AG04449 (cell line): ENCODE data around the gene DAB2IP.

ENCODE experiments used
- CTCF ChIA-PET: fragments of 350-600 bp; formaldehyde crosslinking; extraction: SDS; loops from one replicate; lab custom pipeline; 2021; ENCODE audit warnings: antibody characterized with exemption; lab: Yijun Ruan, JAX
- POLR2A ChIA-PET: fragments of 400-600, 350-600 bp; formaldehyde crosslinking; extraction: SDS; loops from one replicate; lab custom pipeline; 2020; ENCODE audit warnings: antibody characterized with exemption, inconsistent platforms; lab: Yijun Ruan, JAX
- DNase-seq: peaks from one replicate; pipeline ENCODE4 v3.0.0-alpha.2; 2010; ENCODE audit warnings: low read depth, low spot score
- H3K4me3 ChIP-seq: 2 replicates; pipeline ENCODE4 v1.5.1; 2011; ENCODE audit warnings: low read depth, mild to moderate bottlenecking, control low read depth, low read length
- TF ChIP-seq, protein P1 (sequence below): IDR thresholded peaks from one replicate; pipeline ENCODE4 v1.5.1; 2011; ENCODE audit warnings: mild to moderate bottlenecking, moderate library complexity, low read length, control low read depth, inconsistent platforms; ENCODE audit not compliant: insufficient read depth; ENCODE audit errors: missing control alignments

DAB2IP gene

GRCh38 chr9:121731090-121731489, 79.7 kb downstream of the DAB2IP start:
- CTCF ChIA-PET, result no interaction called here
- TF ChIP-seq, protein P1, sequence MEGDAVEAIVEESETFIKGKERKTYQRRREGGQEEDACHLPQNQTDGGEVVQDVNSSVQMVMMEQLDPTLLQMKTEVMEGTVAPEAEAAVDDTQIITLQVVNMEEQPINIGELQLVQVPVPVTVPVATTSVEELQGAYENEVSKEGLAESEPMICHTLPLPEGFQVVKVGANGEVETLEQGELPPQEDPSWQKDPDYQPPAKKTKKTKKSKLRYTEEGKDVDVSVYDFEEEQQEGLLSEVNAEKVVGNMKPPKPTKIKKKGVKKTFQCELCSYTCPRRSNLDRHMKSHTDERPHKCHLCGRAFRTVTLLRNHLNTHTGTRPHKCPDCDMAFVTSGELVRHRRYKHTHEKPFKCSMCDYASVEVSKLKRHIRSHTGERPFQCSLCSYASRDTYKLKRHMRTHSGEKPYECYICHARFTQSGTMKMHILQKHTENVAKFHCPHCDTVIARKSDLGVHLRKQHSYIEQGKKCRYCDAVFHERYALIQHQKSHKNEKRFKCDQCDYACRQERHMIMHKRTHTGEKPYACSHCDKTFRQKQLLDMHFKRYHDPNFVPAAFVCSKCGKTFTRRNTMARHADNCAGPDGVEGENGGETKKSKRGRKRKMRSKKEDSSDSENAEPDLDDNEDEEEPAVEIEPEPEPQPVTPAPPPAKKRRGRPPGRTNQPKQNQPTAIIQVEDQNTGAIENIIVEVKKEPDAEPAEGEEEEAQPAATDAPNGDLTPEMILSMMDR, result no peak
- POLR2A ChIA-PET, result no interaction called here
- no peak overlapping the region for H3K4me3 ChIP-seq
- no peak for DNase-seq

DNA sequence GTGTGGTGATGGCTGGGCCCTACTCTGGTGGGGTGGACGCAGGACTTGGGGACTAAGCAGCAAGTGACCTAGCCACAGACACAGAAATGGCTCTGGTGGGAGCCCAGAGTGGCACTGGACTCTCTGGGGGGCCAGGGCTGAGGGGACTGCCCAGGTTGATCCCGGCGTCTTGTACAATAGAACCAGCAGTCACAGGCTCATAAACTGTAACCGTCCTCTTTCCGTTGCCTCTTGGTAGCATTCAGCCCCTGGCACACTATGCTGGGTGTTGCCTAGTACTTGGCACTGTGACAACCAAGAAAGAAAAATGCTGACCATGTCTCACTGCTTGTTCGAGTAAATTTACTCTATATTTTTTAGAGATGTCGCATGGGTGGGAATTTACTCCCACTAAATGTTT, 80.5 kb downstream of the DAB2IP start:
- no peak overlapping the region for H3K4me3 ChIP-seq
- DNase-seq, result no peak
- POLR2A ChIA-PET, result no interaction called here
- CTCF ChIA-PET, result interaction anchor here (1.7 kb wide), 1 partner anchor 10 kb away, joined by 4 read pairs; no protein-coding TSS in a partner anchor
- TF ChIP-seq, protein P1, result no peak

- POLR2A ChIA-PET, result no interaction called here
- TF ChIP-seq, protein P1, result no peak
- no peak for DNase-seq
- CTCF ChIA-PET, result interaction anchor here (0.7 to 2.1 kb wide), 4 partner anchors 9 to 32 kb away, joined by 3 to 7 read pairs (median 5); no protein-coding TSS in a partner anchor
- no peak overlapping the region for H3K4me3 ChIP-seq
Measured at GRCh38 chr9:121732389-121732788, 81.0 kb downstream of the DAB2IP start.

DNA sequence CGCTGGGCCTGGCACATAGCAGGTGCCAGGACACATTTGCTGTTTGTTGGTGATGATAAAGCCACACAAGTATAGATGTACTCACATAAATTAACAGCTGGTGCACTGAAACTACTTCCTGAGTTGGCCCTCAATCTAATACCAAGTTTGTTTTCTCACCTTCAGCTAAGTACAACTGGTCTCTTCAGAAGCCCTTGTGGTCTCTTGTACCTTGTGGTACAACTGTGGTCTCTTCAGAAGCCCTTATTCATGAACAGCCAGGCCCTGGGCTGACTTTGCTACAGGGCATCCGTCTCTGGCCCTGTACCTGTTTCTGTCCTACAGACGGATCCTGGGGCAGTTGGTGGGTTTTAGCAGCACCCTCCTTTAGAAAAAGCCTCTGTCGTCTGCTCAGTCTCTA, 81.5 kb downstream of the DAB2IP start:
- CTCF ChIA-PET, result interaction anchor here (0.7 to 3.2 kb wide), 5 partner anchors 9 to 257 kb away, joined by 3 to 24 read pairs (median 6); no protein-coding TSS in a partner anchor
- DNase-seq, result no peak
- TF ChIP-seq, protein P1, result no peak
- H3K4me3 ChIP-seq, result no peak overlapping the region
- POLR2A ChIA-PET, result no interaction called here

GRCh38 chr9:121734465-121734864, 83.0 kb downstream of the DAB2IP start:
- H3K4me3 ChIP-seq, result no peak overlapping the region
- ChIA-PET POLR2A (no interaction called here), CTCF (interaction anchor here (0.5 to 3.2 kb wide), 26 partner anchors 8 to 1278 kb away, joined by 3 to 24 read pairs (median 4); no protein-coding TSS in a partner anchor)
- no peak for DNase-seq
- TF ChIP-seq, protein P1, result no peak

GRCh38 chr9:121735065-121735792, 83.8 kb downstream of the DAB2IP start:
- H3K4me3 ChIP-seq, result no peak overlapping the region
- ChIA-PET CTCF (interaction anchor here (0.5 to 3.2 kb wide), 29 partner anchors 8 to 1278 kb away, joined by 3 to 24 read pairs (median 4); no protein-coding TSS in a partner anchor), POLR2A (no interaction called here)
- TF ChIP-seq, protein P1, result peak; percentile 77
- DNase-seq, result peak; percentile 42
